Ovary (tissue), 9 donors: ENCODE measurements around the gene SLC48A1. TPM values are rescaled to one million over a fixed set of nuclear protein-coding genes. Genes with fewer than 3 reads are reported as not detected.

Experiments
- DNase-seq, 5 donors: peaks; one replicate each; pipeline ENCODE4 v3.0.0-alpha.2; 2019 to 2020
- H3K27ac ChIP-seq, 2 donors: fragments of 200-600 bp; one replicate each; pipeline versions ENCODE4 v1.5.1 to v1.8.0; 2019 to 2022
- H3K27me3 ChIP-seq: fragments of 200-600 bp; one replicate; pipeline ENCODE4 v1.8.0; 2022
- H3K36me3 ChIP-seq: fragments of 200-600 bp; sonication (generic); one replicate; pipeline ENCODE4 v1.5.1; 2019
- H3K4me1 ChIP-seq: one replicate; pipeline ENCODE4 v1.8.1; 2013; ENCODE audit warnings: mild to moderate bottlenecking, moderate library complexity; ENCODE audit not compliant: insufficient read depth
- H3K4me3 ChIP-seq: fragments of 200-600 bp; sonication (generic); one replicate; pipeline ENCODE4 v1.5.1; 2017
- H3K9me3 ChIP-seq, 2 donors: fragments of 200-600 bp in 1 of 2; sonication (generic) in 1 of 2; one replicate each; pipeline versions ENCODE4 v1.5.1 to v1.8.1; 2013 to 2019; ENCODE audit warnings: mild to moderate bottlenecking in 1 of 2, moderate library complexity in 1 of 2
- EP300 ChIP-seq: sonication (generic); formaldehyde crosslinking; IDR thresholded peaks from one replicate; pipeline ENCODE4 v1.6.1; 2017; ENCODE audit warnings: antibody characterized with exemption
- POLR2A ChIP-seq: fragments of 450-650 bp; IDR thresholded peaks from one replicate; pipeline ENCODE4 v1.6.1; 2017; ENCODE audit warnings: antibody characterized with exemption, mild to moderate bottlenecking, moderate library complexity
- WGBS, 3 donors: extraction: QIAGEN DNeasy Blood & Tissue Kit in 1 of 3; methylation state at CpG; one replicate each; pipeline versions ENCODE4 v1.1.5 to v1.1.7; 2013 to 2017; 5-methylcytosine and 5-hydroxymethylcytosine counted together
- intact Hi-C, 4 donors: fragments of 100-400 bp; cut with DNase I; formaldehyde crosslinking; loops; one replicate each; pipeline versions ENCODE4 v1.11.0 to v1.15.1; 2022 to 2023
- polyA plus RNA-seq, 2 donors: library from polyadenylated mRNA; stranded (reverse); fragments of 200-250 nt in 1 of 2; fragments of 350-450 nt in 1 of 2; fragmentation: Illumina TruSeq in 1 of 2; extraction: RNeasy Lipid Tissue Mini Kit (QIAGEN cat#74804) in 1 of 2; gene quantifications; one replicate each; pipeline ENCODE4 v1.2.3, GENCODE V29; 2013 to 2014
- total RNA-seq, 7 donors: library from RNA; depleted of rRNA in 2 of 7; stranded (reverse); fragments of >200 nt in 2 of 7; fragmentation: NEBNext Ultra II Directional in 3 of 7; extraction: Animal tissue kit (Norgen Biotek cat#: 25700) in 3 of 7; gene quantifications; one replicate each; pipeline versions ENCODE4 v1.1.0 to v1.2.4, GENCODE V29; 2016 to 2023
- TF ChIP-seq, protein P1 (sequence below), 3 donors: fragments of 450-650 bp in 2 of 3; fragments of 200-600 bp in 1 of 3; IDR thresholded peaks; one replicate each; pipeline versions ENCODE4 v1.5.1 to v1.8.0; 2016 to 2022; ENCODE audit warnings: antibody characterized with exemption in 3 of 3, mild to moderate bottlenecking in 1 of 3
- donor health status: DM: no; HTN: no; CAD: no; lungs with moderate emphysema.
- donor health status: DM: no; HTN: no; CAD: no.
- donor health status: Bipolar disorder and iron deficiency.
- donor health status: DM: yes; HTN: yes; CAD: no.
- donor health status: DM: no; HTN: no; CAD: no.
- donor health status: DM: yes; HTN: yes; CAD: no.

Gene SLC48A1
- total and polyA plus RNA-seq, 9 donors, result 24.1 to 143 (median 68.7) TPM

DNA sequence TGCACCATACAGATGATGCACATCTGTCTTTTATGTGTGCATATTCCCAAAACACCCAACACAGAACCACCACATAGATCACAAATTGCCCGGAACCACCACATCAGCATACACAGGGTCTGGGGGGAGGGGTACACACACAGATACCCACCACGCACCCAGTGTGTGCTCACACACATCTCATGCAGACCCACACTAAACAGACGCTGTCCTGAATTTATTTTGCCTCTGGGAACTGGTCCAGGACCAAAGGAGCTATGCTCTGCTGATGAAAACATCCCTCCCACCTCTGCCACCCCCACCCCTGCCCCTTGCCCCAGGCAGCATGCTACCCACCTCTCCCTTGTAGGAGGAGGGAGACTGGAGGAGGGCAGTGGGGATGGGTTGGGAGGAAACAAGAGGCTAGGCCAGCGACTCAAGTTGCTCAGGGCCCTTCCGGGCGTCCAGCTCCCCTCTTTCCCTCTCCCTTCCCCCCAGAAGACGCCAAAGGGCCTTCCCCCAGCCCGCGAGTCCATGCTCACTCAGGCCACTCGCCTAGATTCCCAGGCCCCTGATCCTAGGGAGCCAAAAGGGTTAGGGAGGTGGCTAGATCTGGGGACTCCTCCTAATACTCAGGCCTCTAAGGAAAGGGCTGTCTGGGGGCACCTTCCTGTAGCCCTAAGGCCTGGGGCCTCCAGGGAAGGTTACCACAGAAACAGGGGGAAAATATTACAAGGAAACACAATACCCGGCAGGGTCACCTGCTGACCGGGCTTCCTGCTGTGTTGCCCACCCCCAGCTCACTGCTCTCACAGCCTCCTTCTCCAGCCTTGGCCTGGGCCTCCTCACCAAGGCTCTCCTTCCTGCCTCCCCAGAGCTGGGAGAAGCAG lies 43.6 kb downstream of the SLC48A1 start:
- H3K9me3 ChIP-seq, result no peaks in the 10 kb centered on the region
- peak overlapping the region; percentile 93 to 96 for H3K27ac ChIP-seq
- H3K4me1 ChIP-seq, result peaks cover 39% of the 10 kb centered on the region
- intact Hi-C loops, result loop anchor here in 1 of 4 donors (10.0 kb wide), 1 partner anchor 732 kb away; no protein-coding TSS in a partner anchor
- 11 to 13% (median 11%) methylated on average over 12 of the region's 12 CpGs for WGBS, 3 donors
- peak; percentile 51 to 66 (median 64) for DNase-seq
- peak overlapping the region; percentile 81 for H3K4me3 ChIP-seq
- H3K27me3 ChIP-seq, result no peaks in the 10 kb centered on the region
- no peak for TF ChIP-seq EP300
- TF ChIP-seq, protein P1, sequence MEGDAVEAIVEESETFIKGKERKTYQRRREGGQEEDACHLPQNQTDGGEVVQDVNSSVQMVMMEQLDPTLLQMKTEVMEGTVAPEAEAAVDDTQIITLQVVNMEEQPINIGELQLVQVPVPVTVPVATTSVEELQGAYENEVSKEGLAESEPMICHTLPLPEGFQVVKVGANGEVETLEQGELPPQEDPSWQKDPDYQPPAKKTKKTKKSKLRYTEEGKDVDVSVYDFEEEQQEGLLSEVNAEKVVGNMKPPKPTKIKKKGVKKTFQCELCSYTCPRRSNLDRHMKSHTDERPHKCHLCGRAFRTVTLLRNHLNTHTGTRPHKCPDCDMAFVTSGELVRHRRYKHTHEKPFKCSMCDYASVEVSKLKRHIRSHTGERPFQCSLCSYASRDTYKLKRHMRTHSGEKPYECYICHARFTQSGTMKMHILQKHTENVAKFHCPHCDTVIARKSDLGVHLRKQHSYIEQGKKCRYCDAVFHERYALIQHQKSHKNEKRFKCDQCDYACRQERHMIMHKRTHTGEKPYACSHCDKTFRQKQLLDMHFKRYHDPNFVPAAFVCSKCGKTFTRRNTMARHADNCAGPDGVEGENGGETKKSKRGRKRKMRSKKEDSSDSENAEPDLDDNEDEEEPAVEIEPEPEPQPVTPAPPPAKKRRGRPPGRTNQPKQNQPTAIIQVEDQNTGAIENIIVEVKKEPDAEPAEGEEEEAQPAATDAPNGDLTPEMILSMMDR (IDR thresholded peaks at IDR 0.05), result no peak
- TF ChIP-seq POLR2A, result no peak
- no peaks in the 10 kb centered on the region for H3K36me3 ChIP-seq

DNA sequence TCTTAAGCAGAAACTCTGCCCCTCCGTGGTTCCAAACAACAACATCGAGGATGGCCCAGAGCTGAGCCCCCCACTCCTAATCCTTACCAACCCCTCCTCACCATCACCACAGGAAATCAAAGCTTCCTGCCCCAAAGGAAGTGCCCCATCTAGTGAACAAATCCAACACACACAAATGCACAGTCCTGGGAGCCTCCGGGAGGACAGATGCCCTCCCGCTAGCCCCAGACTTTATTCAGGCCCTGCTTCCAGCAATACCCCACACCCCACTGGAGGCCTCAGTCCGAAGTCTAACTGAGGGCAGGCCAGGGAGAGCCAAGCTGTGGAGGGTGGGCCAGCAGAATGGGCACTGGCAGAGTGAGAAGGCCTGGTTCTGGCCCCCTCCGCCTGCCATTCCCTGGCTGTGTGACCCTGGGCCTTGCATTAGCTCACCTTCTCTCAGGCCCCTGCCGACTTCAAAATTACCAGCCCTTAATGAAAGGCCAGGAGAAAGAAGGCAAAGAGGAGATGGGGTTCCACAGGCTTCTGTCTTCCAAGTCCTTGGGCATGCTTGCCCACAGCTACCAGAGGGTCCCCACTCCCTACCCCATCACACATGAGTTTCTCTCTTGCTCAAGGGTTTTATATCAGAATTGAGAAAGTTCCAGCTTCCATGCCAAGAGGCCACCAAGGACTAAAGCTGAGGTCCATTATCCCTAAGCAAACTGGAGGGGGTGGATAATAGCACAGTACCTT lies 44.4 kb downstream of the SLC48A1 start:
- peak overlapping the region; percentile 81 for H3K4me3 ChIP-seq
- H3K4me1 ChIP-seq, result peaks cover 44% of the 10 kb centered on the region
- WGBS, 3 donors, result 38 to 40% (median 40%) methylated on average over 7 of the region's 7 CpGs
- no peak for DNase-seq
- H3K9me3 ChIP-seq, result no peaks in the 10 kb centered on the region
- intact Hi-C loops, result loop anchor here in 1 of 4 donors (10.0 kb wide), 1 partner anchor 733 kb away; no protein-coding TSS in a partner anchor
- no peaks in the 10 kb centered on the region for H3K36me3 ChIP-seq
- H3K27ac ChIP-seq, result peak overlapping the region; percentile 93 to 96
- no peaks in the 10 kb centered on the region for H3K27me3 ChIP-seq
- TF ChIP-seq, protein P1 (IDR thresholded peaks at IDR 0.05), result no peak
- TF ChIP-seq POLR2A (no peak), EP300 (no peak)

GRCh38 chr12:47818007-47818376 lies 45.0 kb downstream of the SLC48A1 start:
- Histone ChIP-seq H3K4me1 (peaks cover 44% of the 10 kb centered on the region), H3K9me3 (no peaks in the 10 kb centered on the region), H3K27ac (peak overlapping the region; percentile 93 to 96), H3K36me3 (no peaks in the 10 kb centered on the region), H3K4me3 (peak overlapping the region; percentile 81), H3K27me3 (no peaks in the 10 kb centered on the region)
- no peak for DNase-seq
- TF ChIP-seq, protein P1 (IDR thresholded peaks at IDR 0.05), result no peak
- TF ChIP-seq EP300 (no peak), POLR2A (no peak)
- intact Hi-C loops, result loop anchor here in 1 of 4 donors (10.0 kb wide), 1 partner anchor 733 kb away; no protein-coding TSS in a partner anchor
- WGBS, 3 donors, result 42 to 76% (median 71%) methylated on average over 3 of the region's 3 CpGs

DNA sequence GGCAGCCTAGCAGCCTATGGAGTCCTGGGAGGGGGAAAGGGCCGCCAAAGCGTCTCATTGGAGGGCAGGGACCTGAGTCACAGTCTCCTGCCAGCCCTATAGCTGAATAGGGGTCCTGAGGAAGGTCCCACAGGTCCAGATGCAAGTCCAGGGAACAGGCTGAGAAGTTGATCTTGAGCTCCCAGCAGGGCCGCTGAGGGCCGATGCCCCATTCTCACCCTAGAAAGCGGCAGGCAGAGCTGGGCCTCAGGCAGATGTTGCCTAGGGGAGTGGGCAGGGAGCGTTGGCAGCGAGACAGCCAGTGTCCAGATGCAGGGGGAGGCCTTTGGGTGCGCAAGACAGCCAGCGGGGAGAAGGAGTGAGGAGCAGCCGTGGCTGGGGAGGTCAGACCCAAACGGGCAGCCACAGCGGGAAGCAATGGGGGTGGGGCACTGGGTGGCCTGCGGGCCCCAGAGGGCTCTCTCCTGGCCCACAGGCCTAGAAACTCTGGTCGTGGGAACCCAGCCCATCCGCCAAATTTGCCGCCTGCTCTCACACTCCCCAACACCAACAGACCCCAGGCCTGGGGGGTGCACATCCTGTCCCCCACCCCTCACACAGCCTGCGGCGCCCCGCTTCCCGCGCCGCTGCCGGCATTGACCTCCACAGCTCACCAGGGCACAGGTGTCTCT lies 45.6 kb downstream of the SLC48A1 start:
- Histone ChIP-seq H3K36me3 (no peaks in the 10 kb centered on the region), H3K9me3 (no peaks in the 10 kb centered on the region), H3K27me3 (no peaks in the 10 kb centered on the region), H3K27ac (peak overlapping the region; percentile 93 to 96), H3K4me3 (peak overlapping the region; percentile 81), H3K4me1 (peaks cover 44% of the 10 kb centered on the region)
- TF ChIP-seq, protein P1 (IDR thresholded peaks at IDR 0.05), result no peak
- TF ChIP-seq EP300 (no peak), POLR2A (no peak)
- DNase-seq, result peak; percentile 58 to 71 (median 67)
- intact Hi-C loops, result loop anchor here in 1 of 4 donors (10.0 kb wide), 1 partner anchor 734 kb away; no protein-coding TSS in a partner anchor
- WGBS, 3 donors, result 16 to 18% (median 17%) methylated on average over 23 of the region's 23 CpGs
